ENCODE results near the gene MSI2. TPM values are rescaled to one million over a fixed set of nuclear protein-coding genes. Genes with fewer than 3 reads are reported as not detected.

Gene MSI2
- total and polyA plus RNA-seq, 2 experiments from 2014 or later, result 4.3 to 17.9 TPM

GRCh38 chr17:57706761-57707160 lies 450.4 kb downstream of the MSI2 start:
- DNase-seq, result no peak
- H3K4me1 ChIP-seq (ENCODE audit: insufficient read depth), result no peaks in the 10 kb centered on the region
- in situ Hi-C loops (cut with MboI), result no loop called here

GRCh38 chr17:57707892-57708291 lies 451.6 kb downstream of the MSI2 start:
- in situ Hi-C loops (cut with MboI), result no loop called here
- DNase-seq, result peak; percentile 15
- H3K9ac ChIP-seq, result no peak overlapping the region
- no peaks in the 10 kb centered on the region for H3K9me3 ChIP-seq (ENCODE audit: low read depth)
- H3K36me3 ChIP-seq (ENCODE audit: low read depth), result no peaks in the 10 kb centered on the region
- TF ChIP-seq EZH2phosphoT487 (IDR thresholded peaks at IDR 0.05; ENCODE audit: insufficient read depth, low read depth), result no peak
- no peak for TF ChIP-seq EZH2 (IDR thresholded peaks at IDR 0.05; ENCODE audit: insufficient read depth, poor library complexity, severe bottlenecking)
- H3K4me2 ChIP-seq (ENCODE audit: unreplicated experiment), result no peak overlapping the region
- no peaks in the 10 kb centered on the region for H4K20me1 ChIP-seq (ENCODE audit: insufficient read depth)
- no peak overlapping the region for H3K4me3 ChIP-seq
- no peaks in the 10 kb centered on the region for H3F3A ChIP-seq (ENCODE audit: insufficient read depth)
- peaks cover 31% of the 10 kb centered on the region for H3K27me3 ChIP-seq (replicated peaks; ENCODE audit: insufficient read depth)
- H3K9me2 ChIP-seq (ENCODE audit: insufficient read depth), result no peaks in the 10 kb centered on the region
- WGBS, 2 experiments (ENCODE audit: low coverage in 1 of 2, low lambda C conversion rate in 2 of 2, missing lambda C conversion rate in 2 of 2), result 0 to 1% methylated on average over 6 of the region's 6 CpGs
- no peak overlapping the region for H3K27ac ChIP-seq
- no peak overlapping the region for H2AFZ ChIP-seq
- H3K79me2 ChIP-seq (ENCODE audit: insufficient read depth), result no peaks in the 10 kb centered on the region
- H3K4me1 ChIP-seq (ENCODE audit: insufficient read depth), result no peaks in the 10 kb centered on the region

More at GRCh38 chr17:57706761-57707160, 450.4 kb downstream of the MSI2 start:
- no peak overlapping the region for H3K4me2 ChIP-seq (ENCODE audit: unreplicated experiment)
- H3K79me2 ChIP-seq (ENCODE audit: insufficient read depth), result no peaks in the 10 kb centered on the region
- no peak overlapping the region for H3K27ac ChIP-seq
- H3K9me3 ChIP-seq (ENCODE audit: low read depth), result no peaks in the 10 kb centered on the region
- no peaks in the 10 kb centered on the region for H4K20me1 ChIP-seq (ENCODE audit: insufficient read depth)
- 47 to 51% methylated on average over 9 of the region's 9 CpGs for WGBS, 2 experiments (ENCODE audit: low coverage in 1 of 2, low lambda C conversion rate in 2 of 2, missing lambda C conversion rate in 2 of 2)
- no peaks in the 10 kb centered on the region for H3K36me3 ChIP-seq (ENCODE audit: low read depth)
- no peak overlapping the region for H2AFZ ChIP-seq
- no peak overlapping the region for H3K9ac ChIP-seq
- TF ChIP-seq EZH2 (IDR thresholded peaks at IDR 0.05; ENCODE audit: insufficient read depth, poor library complexity, severe bottlenecking) (no peak), EZH2phosphoT487 (IDR thresholded peaks at IDR 0.05; ENCODE audit: insufficient read depth, low read depth) (no peak)
- H3F3A ChIP-seq (ENCODE audit: insufficient read depth), result no peaks in the 10 kb centered on the region
- H3K27me3 ChIP-seq (replicated peaks; ENCODE audit: insufficient read depth), result peaks cover 19% of the 10 kb centered on the region
- H3K9me2 ChIP-seq (ENCODE audit: insufficient read depth), result no peaks in the 10 kb centered on the region
- H3K4me3 ChIP-seq, result no peak overlapping the region

GRCh38 chr17:57708410-57708809 lies 452.1 kb downstream of the MSI2 start:
- H3K4me2 ChIP-seq (ENCODE audit: unreplicated experiment), result no peak overlapping the region
- no peaks in the 10 kb centered on the region for H3K36me3 ChIP-seq (ENCODE audit: low read depth)
- no peak for TF ChIP-seq EZH2phosphoT487 (IDR thresholded peaks at IDR 0.05; ENCODE audit: insufficient read depth, low read depth)
- no peak for TF ChIP-seq EZH2 (IDR thresholded peaks at IDR 0.05; ENCODE audit: insufficient read depth, poor library complexity, severe bottlenecking)

GRCh38 chr17:57713140-57713539 lies 456.8 kb downstream of the MSI2 start:
- Histone ChIP-seq H3F3A (ENCODE audit: insufficient read depth) (no peaks in the 10 kb centered on the region), H3K36me3 (ENCODE audit: low read depth) (no peaks in the 10 kb centered on the region), H4K20me1 (ENCODE audit: insufficient read depth) (no peaks in the 10 kb centered on the region), H3K4me2 (ENCODE audit: unreplicated experiment) (no peak overlapping the region), H3K79me2 (ENCODE audit: insufficient read depth) (no peaks in the 10 kb centered on the region), H3K9me2 (ENCODE audit: insufficient read depth) (no peaks in the 10 kb centered on the region), H3K27ac (no peak overlapping the region), H3K4me1 (ENCODE audit: insufficient read depth) (no peaks in the 10 kb centered on the region), H3K27me3 (replicated peaks; ENCODE audit: insufficient read depth) (peaks cover 47% of the 10 kb centered on the region), H3K9ac (no peak overlapping the region), H2AFZ (no peak overlapping the region), H3K4me3 (no peak overlapping the region), H3K9me3 (ENCODE audit: low read depth) (no peaks in the 10 kb centered on the region)
- 64 to 68% methylated on average over 7 of the region's 7 CpGs for WGBS, 2 experiments (ENCODE audit: low coverage in 1 of 2, low lambda C conversion rate in 2 of 2, missing lambda C conversion rate in 2 of 2)
- no peak for DNase-seq
- TF ChIP-seq EZH2phosphoT487 (IDR thresholded peaks at IDR 0.05; ENCODE audit: insufficient read depth, low read depth) (no peak), EZH2 (IDR thresholded peaks at IDR 0.05; ENCODE audit: insufficient read depth, poor library complexity, severe bottlenecking) (no peak)
- in situ Hi-C loops (cut with MboI), result no loop called here

More at GRCh38 chr17:57708410-57708809, 452.1 kb downstream of the MSI2 start:
- H4K20me1 ChIP-seq (ENCODE audit: insufficient read depth), result no peaks in the 10 kb centered on the region
- in situ Hi-C loops (cut with MboI), result no loop called here
- no peak overlapping the region for H3K4me3 ChIP-seq
- H3K27me3 ChIP-seq (replicated peaks; ENCODE audit: insufficient read depth), result peaks cover 35% of the 10 kb centered on the region
- WGBS, 2 experiments (ENCODE audit: low coverage in 1 of 2, low lambda C conversion rate in 2 of 2, missing lambda C conversion rate in 2 of 2), result 28 to 35% methylated on average over 2 of the region's 2 CpGs
- no peak overlapping the region for H3K27ac ChIP-seq
- no peaks in the 10 kb centered on the region for H3K4me1 ChIP-seq (ENCODE audit: insufficient read depth)
- peak; percentile 39 for DNase-seq
- H3K9me2 ChIP-seq (ENCODE audit: insufficient read depth), result no peaks in the 10 kb centered on the region
- no peak overlapping the region for H3K9ac ChIP-seq
- H3K9me3 ChIP-seq (ENCODE audit: low read depth), result no peaks in the 10 kb centered on the region
- no peak overlapping the region for H2AFZ ChIP-seq
- H3F3A ChIP-seq (ENCODE audit: insufficient read depth), result no peaks in the 10 kb centered on the region
- H3K79me2 ChIP-seq (ENCODE audit: insufficient read depth), result no peaks in the 10 kb centered on the region

Measured in GM23248 (cell line).